ENCODE measurements around the gene SUMO3.

Gene SUMO3

DNA sequence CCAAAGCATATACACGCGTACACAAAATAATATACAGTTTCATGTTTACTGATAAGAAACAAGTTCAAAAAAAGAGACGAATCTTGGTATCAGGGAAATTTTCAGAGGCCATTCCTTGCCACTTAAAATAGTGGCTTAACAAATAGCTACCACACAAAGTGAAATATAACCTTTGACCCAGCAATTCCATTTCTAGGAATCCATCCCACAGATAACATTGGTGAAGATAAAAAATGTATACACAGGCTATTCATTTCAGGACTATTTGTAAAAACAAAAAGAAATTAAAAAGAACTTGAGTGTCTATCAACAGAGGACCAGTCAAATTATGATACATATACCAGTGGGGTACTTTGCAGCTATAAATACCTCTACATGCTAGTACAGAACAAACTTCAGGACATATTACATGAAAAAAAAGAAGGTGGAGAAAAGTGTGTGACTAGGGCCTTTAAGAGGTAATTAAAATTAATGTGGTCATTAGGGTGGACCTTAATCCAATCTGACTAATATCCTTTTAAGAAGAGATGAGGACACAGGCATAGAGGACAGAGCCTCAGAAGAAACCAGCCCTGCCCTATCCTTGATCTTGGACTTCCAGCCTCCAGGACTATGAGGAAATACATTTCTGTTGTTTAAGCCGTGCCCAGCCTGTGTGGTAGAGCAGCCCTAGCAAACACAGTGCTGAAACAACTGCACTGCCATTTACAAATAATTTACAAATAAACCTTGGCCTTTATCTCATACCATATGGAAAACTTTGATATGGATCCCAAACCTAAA lies 24.1 kb downstream of the SUMO3 start:
- Histone ChIP-seq H3K4me3 (replicated peaks; ENCODE audit: insufficient read depth, low read length) (no peak overlapping the region), H3K27ac (replicated peaks) (no peak overlapping the region), H3K27me3 (ENCODE audit: insufficient read depth, poor library complexity, severe bottlenecking) (no peaks in the 10 kb centered on the region)
- TF ChIP-seq, protein P1, sequence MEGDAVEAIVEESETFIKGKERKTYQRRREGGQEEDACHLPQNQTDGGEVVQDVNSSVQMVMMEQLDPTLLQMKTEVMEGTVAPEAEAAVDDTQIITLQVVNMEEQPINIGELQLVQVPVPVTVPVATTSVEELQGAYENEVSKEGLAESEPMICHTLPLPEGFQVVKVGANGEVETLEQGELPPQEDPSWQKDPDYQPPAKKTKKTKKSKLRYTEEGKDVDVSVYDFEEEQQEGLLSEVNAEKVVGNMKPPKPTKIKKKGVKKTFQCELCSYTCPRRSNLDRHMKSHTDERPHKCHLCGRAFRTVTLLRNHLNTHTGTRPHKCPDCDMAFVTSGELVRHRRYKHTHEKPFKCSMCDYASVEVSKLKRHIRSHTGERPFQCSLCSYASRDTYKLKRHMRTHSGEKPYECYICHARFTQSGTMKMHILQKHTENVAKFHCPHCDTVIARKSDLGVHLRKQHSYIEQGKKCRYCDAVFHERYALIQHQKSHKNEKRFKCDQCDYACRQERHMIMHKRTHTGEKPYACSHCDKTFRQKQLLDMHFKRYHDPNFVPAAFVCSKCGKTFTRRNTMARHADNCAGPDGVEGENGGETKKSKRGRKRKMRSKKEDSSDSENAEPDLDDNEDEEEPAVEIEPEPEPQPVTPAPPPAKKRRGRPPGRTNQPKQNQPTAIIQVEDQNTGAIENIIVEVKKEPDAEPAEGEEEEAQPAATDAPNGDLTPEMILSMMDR (IDR thresholded peaks at IDR 0.05; ENCODE audit: insufficient read depth, low read length): no peak
- TF ChIP-seq, protein P2, sequence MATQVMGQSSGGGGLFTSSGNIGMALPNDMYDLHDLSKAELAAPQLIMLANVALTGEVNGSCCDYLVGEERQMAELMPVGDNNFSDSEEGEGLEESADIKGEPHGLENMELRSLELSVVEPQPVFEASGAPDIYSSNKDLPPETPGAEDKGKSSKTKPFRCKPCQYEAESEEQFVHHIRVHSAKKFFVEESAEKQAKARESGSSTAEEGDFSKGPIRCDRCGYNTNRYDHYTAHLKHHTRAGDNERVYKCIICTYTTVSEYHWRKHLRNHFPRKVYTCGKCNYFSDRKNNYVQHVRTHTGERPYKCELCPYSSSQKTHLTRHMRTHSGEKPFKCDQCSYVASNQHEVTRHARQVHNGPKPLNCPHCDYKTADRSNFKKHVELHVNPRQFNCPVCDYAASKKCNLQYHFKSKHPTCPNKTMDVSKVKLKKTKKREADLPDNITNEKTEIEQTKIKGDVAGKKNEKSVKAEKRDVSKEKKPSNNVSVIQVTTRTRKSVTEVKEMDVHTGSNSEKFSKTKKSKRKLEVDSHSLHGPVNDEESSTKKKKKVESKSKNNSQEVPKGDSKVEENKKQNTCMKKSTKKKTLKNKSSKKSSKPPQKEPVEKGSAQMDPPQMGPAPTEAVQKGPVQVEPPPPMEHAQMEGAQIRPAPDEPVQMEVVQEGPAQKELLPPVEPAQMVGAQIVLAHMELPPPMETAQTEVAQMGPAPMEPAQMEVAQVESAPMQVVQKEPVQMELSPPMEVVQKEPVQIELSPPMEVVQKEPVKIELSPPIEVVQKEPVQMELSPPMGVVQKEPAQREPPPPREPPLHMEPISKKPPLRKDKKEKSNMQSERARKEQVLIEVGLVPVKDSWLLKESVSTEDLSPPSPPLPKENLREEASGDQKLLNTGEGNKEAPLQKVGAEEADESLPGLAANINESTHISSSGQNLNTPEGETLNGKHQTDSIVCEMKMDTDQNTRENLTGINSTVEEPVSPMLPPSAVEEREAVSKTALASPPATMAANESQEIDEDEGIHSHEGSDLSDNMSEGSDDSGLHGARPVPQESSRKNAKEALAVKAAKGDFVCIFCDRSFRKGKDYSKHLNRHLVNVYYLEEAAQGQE (IDR thresholded peaks at IDR 0.05; ENCODE audit: insufficient replicate concordance, low read depth): no peak
- TF ChIP-seq GABPA (IDR thresholded peaks at IDR 0.05; ENCODE audit: low read depth) (no peak), SPI1 (IDR thresholded peaks at IDR 0.05; ENCODE audit: borderline replicate concordance, low read depth) (no peak), POLR2AphosphoS5 (IDR thresholded peaks at IDR 0.05; ENCODE audit: low read depth) (no peak)
- DNase-seq (ENCODE audit: low read depth in 1 of 2, low spot score in 1 of 2): no peak

DNA sequence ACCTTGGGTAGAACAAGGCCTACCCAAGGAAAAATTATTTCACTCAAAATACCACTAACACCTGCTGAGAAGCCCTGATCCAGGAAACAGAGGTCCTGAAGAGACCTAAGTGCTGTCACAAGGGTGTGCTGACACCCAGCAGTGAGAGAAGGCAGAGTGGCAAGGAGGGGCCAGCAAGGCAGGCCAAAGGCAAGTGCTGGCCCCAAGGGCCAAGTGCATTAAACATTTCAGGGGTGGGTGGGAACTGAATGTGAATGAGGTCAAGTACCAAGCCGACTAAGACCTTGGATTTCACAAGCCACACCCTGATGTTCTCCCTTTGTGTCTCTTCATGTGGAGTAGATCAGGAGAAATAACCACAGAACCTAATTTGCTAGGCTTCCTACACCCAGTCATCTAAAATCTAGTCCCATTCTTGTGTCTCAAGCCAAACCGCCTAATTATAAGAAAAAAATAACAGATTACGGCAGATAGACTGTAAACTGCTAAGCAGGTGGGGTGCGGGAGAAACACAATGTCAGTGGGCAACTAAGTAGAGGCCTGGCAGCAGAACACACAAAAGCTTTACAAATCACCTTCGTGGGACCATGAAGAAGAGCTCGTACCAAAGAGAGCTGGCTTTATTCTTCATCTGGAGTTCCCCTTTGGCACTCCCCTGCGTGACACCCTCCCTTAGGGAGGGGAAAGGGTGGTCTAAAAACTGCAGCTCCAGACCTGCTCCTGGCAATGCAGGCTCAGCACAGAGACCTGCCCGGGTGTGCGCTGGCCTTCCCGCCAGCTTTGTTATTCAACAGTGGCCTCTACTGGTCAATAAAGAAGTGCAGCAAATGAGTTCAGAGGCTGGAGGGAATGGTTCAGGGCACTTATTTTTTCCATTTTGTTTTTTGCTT lies 24.9 kb downstream of the SUMO3 start:
- no peak overlapping the region for H3K27ac ChIP-seq (replicated peaks)

DNA sequence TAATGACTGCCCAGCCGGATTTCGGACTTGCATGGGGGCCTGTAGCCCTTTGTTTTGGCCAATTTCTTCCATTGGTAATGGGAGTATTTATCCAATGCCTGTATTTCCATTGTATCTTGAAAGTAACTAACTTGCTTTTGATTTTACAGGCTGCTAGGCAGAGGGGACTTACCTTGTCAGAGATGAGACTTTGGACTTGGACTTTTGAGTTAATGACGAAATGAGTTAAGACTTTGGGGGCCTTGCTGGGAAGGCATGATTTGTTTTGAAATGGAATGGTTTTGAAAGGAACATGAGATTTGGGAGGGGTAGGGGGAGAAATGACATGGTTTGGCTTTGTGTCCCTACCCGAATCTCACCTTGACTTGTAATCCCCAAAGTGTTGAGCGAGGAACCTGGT lies 25.9 kb downstream of the SUMO3 start:
- TF ChIP-seq SPI1 (IDR thresholded peaks at IDR 0.05; ENCODE audit: borderline replicate concordance, low read depth) (no peak), GABPA (IDR thresholded peaks at IDR 0.05; ENCODE audit: low read depth) (no peak), POLR2AphosphoS5 (IDR thresholded peaks at IDR 0.05; ENCODE audit: low read depth) (no peak)
- TF ChIP-seq, protein P1 (IDR thresholded peaks at IDR 0.05; ENCODE audit: insufficient read depth, low read length): no peak
- TF ChIP-seq, protein P2 (IDR thresholded peaks at IDR 0.05; ENCODE audit: insufficient replicate concordance, low read depth): no peak
- no peaks in the 10 kb centered on the region for H3K27me3 ChIP-seq (ENCODE audit: insufficient read depth, poor library complexity, severe bottlenecking)
- H3K27ac ChIP-seq (replicated peaks): no peak overlapping the region
- DNase-seq (ENCODE audit: low read depth in 1 of 2, low spot score in 1 of 2): no peak
- no peak overlapping the region for H3K4me3 ChIP-seq (replicated peaks; ENCODE audit: insufficient read depth, low read length)

More for the DNA sequence above, 24.9 kb downstream of the SUMO3 start:
- TF ChIP-seq GABPA (IDR thresholded peaks at IDR 0.05; ENCODE audit: low read depth) (no peak), POLR2AphosphoS5 (IDR thresholded peaks at IDR 0.05; ENCODE audit: low read depth) (no peak)
- TF ChIP-seq, protein P2 (IDR thresholded peaks at IDR 0.05; ENCODE audit: insufficient replicate concordance, low read depth): no peak
- TF ChIP-seq, protein P1 (IDR thresholded peaks at IDR 0.05; ENCODE audit: insufficient read depth, low read length): peak; percentile 60
- Histone ChIP-seq H3K27me3 (ENCODE audit: insufficient read depth, poor library complexity, severe bottlenecking) (no peaks in the 10 kb centered on the region), H3K4me3 (replicated peaks; ENCODE audit: insufficient read depth, low read length) (no peak overlapping the region)
- peak in 1 of 2 experiments; percentile 58 for DNase-seq (ENCODE audit: low read depth in 1 of 2, low spot score in 1 of 2)

Data from HL-60 (cell line).